Lung (tissue), 12 donors: ENCODE data around the gene ZNF862. TPM values are rescaled to one million over a fixed set of nuclear protein-coding genes. Genes with fewer than 3 reads are reported as not detected.

Source experiments
- ATAC-seq: fragments of 200-7000 bp; cut with Tn5 transposase; one replicate; pipeline ENCODE4 v1.9.1; 2020; ENCODE audit warnings: moderate number of reproducible peaks; ENCODE audit not compliant: insufficient read depth, low FRiP score
- DNase-seq, 3 donors: peaks; one replicate each; pipeline ENCODE4 v3.0.0-alpha.2; 2013 to 2017
- H3K27ac ChIP-seq, 2 donors: one replicate each; pipeline ENCODE4 v1.5.1; 2013; ENCODE audit warnings: mild to moderate bottlenecking in 2 of 2, moderate library complexity in 2 of 2, control low read depth in 1 of 2, inconsistent platforms in 1 of 2, low read depth in 1 of 2, low read length in 1 of 2
- H3K27me3 ChIP-seq, 3 donors: one replicate each; pipeline ENCODE4 v1.5.1; 2013; ENCODE audit warnings: low read length in 2 of 3; ENCODE audit not compliant: control insufficient read depth in 3 of 3, insufficient read depth in 3 of 3
- H3K36me3 ChIP-seq, 4 donors: one replicate each; pipeline ENCODE4 v1.5.1; 2013; ENCODE audit warnings: low read length in 4 of 4, mild to moderate bottlenecking in 1 of 4, moderate library complexity in 1 of 4; ENCODE audit not compliant: control insufficient read depth in 4 of 4, insufficient read depth in 4 of 4
- H3K4me1 ChIP-seq, 5 donors: one replicate each; pipeline ENCODE4 v1.5.1; 2013; ENCODE audit warnings: low read length in 5 of 5, mild to moderate bottlenecking in 2 of 5, moderate library complexity in 1 of 5; ENCODE audit not compliant: control insufficient read depth in 5 of 5, insufficient read depth in 5 of 5
- H3K4me3 ChIP-seq: one replicate; pipeline ENCODE4 v1.5.1; 2013; ENCODE audit warnings: mild to moderate bottlenecking, control low read depth, moderate library complexity
- H3K9ac ChIP-seq, 2 donors: one replicate each; pipeline ENCODE4 v1.5.1; 2013; ENCODE audit warnings: low read length in 2 of 2, control low read depth in 1 of 2; ENCODE audit not compliant: insufficient read depth in 1 of 2
- H3K9me3 ChIP-seq, 4 donors: one replicate each; pipeline ENCODE4 v1.5.1; 2013; ENCODE audit warnings: low read length in 3 of 4, mild to moderate bottlenecking in 1 of 4, moderate library complexity in 1 of 4; ENCODE audit not compliant: control insufficient read depth in 4 of 4, insufficient read depth in 3 of 4
- WGBS, 2 donors: extraction: QIAGEN DNeasy Blood & Tissue Kit; methylation state at CpG; one replicate each; pipeline ENCODE4 v1.1.7; 2013; 5-methylcytosine and 5-hydroxymethylcytosine counted together
- polyA plus RNA-seq, 2 donors: library from polyadenylated mRNA; stranded (reverse); fragments of 200-250 nt; gene quantifications; one replicate each; pipeline ENCODE4 v1.2.1, GENCODE V29; 2013
- total RNA-seq, 2 donors: library from RNA; depleted of rRNA in 1 of 2; stranded (reverse); fragments of >200 nt in 1 of 2; gene quantifications; one replicate each; pipeline ENCODE4 v1.2.1, GENCODE V29; 2014 to 2021
- TF ChIP-seq, protein P1 (sequence below): IDR thresholded peaks from 2 replicates; pipeline ENCODE4 v1.5.1; 2012; ENCODE audit warnings: mild to moderate bottlenecking; ENCODE audit errors: control extremely low read depth, extremely low read depth
- donor health status: control.
- donor health status: control.
- donor health status: Bipolar disorder and iron deficiency.
- donor health status: healthy.
- donor health status: DM: yes; HTN: yes; CAD: no.

The ZNF862 gene
- total and polyA plus RNA-seq, 4 donors, result 5.2 to 22.1 (median 10.0) TPM

GRCh38 chr7:149804106-149804505 lies 34.1 kb upstream of the ZNF862 start:
- no peak overlapping the region for H3K9ac ChIP-seq
- DNase-seq (no peak), ATAC-seq (no peak)
- H3K36me3 ChIP-seq, result no peaks in the 10 kb centered on the region
- no peak overlapping the region for H3K4me3 ChIP-seq
- WGBS, 2 donors, result 87 to 88% methylated on average over 9 of the region's 9 CpGs
- TF ChIP-seq, protein P1, sequence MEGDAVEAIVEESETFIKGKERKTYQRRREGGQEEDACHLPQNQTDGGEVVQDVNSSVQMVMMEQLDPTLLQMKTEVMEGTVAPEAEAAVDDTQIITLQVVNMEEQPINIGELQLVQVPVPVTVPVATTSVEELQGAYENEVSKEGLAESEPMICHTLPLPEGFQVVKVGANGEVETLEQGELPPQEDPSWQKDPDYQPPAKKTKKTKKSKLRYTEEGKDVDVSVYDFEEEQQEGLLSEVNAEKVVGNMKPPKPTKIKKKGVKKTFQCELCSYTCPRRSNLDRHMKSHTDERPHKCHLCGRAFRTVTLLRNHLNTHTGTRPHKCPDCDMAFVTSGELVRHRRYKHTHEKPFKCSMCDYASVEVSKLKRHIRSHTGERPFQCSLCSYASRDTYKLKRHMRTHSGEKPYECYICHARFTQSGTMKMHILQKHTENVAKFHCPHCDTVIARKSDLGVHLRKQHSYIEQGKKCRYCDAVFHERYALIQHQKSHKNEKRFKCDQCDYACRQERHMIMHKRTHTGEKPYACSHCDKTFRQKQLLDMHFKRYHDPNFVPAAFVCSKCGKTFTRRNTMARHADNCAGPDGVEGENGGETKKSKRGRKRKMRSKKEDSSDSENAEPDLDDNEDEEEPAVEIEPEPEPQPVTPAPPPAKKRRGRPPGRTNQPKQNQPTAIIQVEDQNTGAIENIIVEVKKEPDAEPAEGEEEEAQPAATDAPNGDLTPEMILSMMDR, result no peak
- no peaks in the 10 kb centered on the region for H3K9me3 ChIP-seq
- no peaks in the 10 kb centered on the region for H3K4me1 ChIP-seq
- no peak overlapping the region for H3K27ac ChIP-seq
- no peaks in the 10 kb centered on the region for H3K27me3 ChIP-seq

GRCh38 chr7:149806726-149807125 lies 31.4 kb upstream of the ZNF862 start:
- DNase-seq, result no peak
- no peak overlapping the region for H3K9ac ChIP-seq
- H3K36me3 ChIP-seq, result no peaks in the 10 kb centered on the region
- H3K4me3 ChIP-seq, result no peak overlapping the region
- H3K9me3 ChIP-seq, result no peaks in the 10 kb centered on the region
- 80 to 82% methylated on average over 16 of the region's 16 CpGs for WGBS, 2 donors
- no peaks in the 10 kb centered on the region for H3K4me1 ChIP-seq
- TF ChIP-seq, protein P1, result no peak
- H3K27ac ChIP-seq, result no peak overlapping the region
- no peak for ATAC-seq
- no peaks in the 10 kb centered on the region for H3K27me3 ChIP-seq

GRCh38 chr7:149808311-149808710 lies 29.9 kb upstream of the ZNF862 start:
- no peaks in the 10 kb centered on the region for H3K27me3 ChIP-seq
- 90 to 97% methylated on average over 10 of the region's 10 CpGs for WGBS, 2 donors
- no peak overlapping the region for H3K9ac ChIP-seq
- H3K36me3 ChIP-seq, result no peaks in the 10 kb centered on the region
- no peak overlapping the region for H3K27ac ChIP-seq
- H3K4me3 ChIP-seq, result no peak overlapping the region
- no peak for DNase-seq
- no peaks in the 10 kb centered on the region for H3K9me3 ChIP-seq
- no peaks in the 10 kb centered on the region for H3K4me1 ChIP-seq
- ATAC-seq, result no peak
- TF ChIP-seq, protein P1, result no peak

GRCh38 chr7:149809215-149809614 lies 29.0 kb upstream of the ZNF862 start:
- Histone ChIP-seq H3K27me3 (no peaks in the 10 kb centered on the region), H3K4me1 (no peaks in the 10 kb centered on the region), H3K36me3 (no peaks in the 10 kb centered on the region), H3K27ac (no peak overlapping the region), H3K9ac (no peak overlapping the region), H3K4me3 (no peak overlapping the region), H3K9me3 (no peaks in the 10 kb centered on the region)
- no peak for DNase-seq
- TF ChIP-seq, protein P1, result no peak
- ATAC-seq, result no peak
- WGBS, 2 donors, result 80 to 100% methylated on average over 2 of the region's 2 CpGs
